Thyroid gland (tissue), 4 donors: ENCODE data around the gene BTBD9. TPM values are rescaled to one million over a fixed set of nuclear protein-coding genes. Genes with fewer than 3 reads are reported as not detected.

Experiments used
- DNase-seq, 2 donors: peaks; one replicate each; pipeline ENCODE4 v3.0.0-alpha.2; 2019
- H3K27ac ChIP-seq, 3 donors: fragments of 200-600 bp; sonication (generic); 1 replicate in 2 of 3; 2 replicates in 1 of 3; pipeline ENCODE4 v1.5.1; 2016 to 2019; ENCODE audit warnings: mild to moderate bottlenecking in 1 of 3, moderate library complexity in 1 of 3
- H3K27me3 ChIP-seq: fragments of 200-600 bp; sonication (generic); one replicate; pipeline ENCODE4 v1.5.1; 2019
- H3K36me3 ChIP-seq, 2 donors: fragments of 200-600 bp; sonication (generic); one replicate each; pipeline ENCODE4 v1.5.1; 2016 to 2019
- H3K4me1 ChIP-seq, 2 donors: fragments of 200-600 bp; sonication (generic); one replicate each; pipeline ENCODE4 v1.5.1; 2017 to 2019
- H3K4me3 ChIP-seq, 3 donors: fragments of 200-600 bp; sonication (generic); replicated peaks in 1 of 3; 1 replicate in 2 of 3; 2 replicates in 1 of 3; pipeline ENCODE4 v1.5.1; 2016; ENCODE audit warnings: mild to moderate bottlenecking in 1 of 3
- H3K9me3 ChIP-seq: fragments of 200-600 bp; sonication (generic); one replicate; pipeline ENCODE4 v1.5.1; 2017
- POLR2A ChIP-seq, 2 donors: fragments of 450-650 bp; IDR thresholded peaks; one replicate each; pipeline ENCODE4 v1.6.1; 2017; ENCODE audit warnings: antibody characterized with exemption in 2 of 2, mild to moderate bottlenecking in 2 of 2, moderate library complexity in 1 of 2
- WGBS, 2 donors: methylation state at CpG; one replicate each; pipeline ENCODE4 v1.1.5; 2017; 5-methylcytosine and 5-hydroxymethylcytosine counted together
- intact Hi-C: fragments of 100-400 bp; cut with DNase I; formaldehyde crosslinking; loops from one replicate; pipeline ENCODE4 v1.15.1; 2023
- total RNA-seq, 4 donors: library from RNA; depleted of rRNA; stranded (reverse); fragments of >200 nt; gene quantifications; one replicate each; pipeline ENCODE4 v1.2.3, GENCODE V29; 2016
- TF ChIP-seq, protein P1 (sequence below), 6 experiments: fragments of 200-600 bp in 3 of 6; fragments of 450-650 bp in 3 of 6; sonication (generic) in 3 of 6; IDR thresholded peaks; one replicate each; pipeline ENCODE4 v1.5.1; 2016 to 2019; ENCODE audit warnings: antibody characterized with exemption in 6 of 6, mild to moderate bottlenecking in 2 of 6, inconsistent platforms in 1 of 6, moderate library complexity in 1 of 6

BTBD9 gene
- total RNA-seq, 4 donors from 2014 or later = 17.3 to 32.0 (median 27.4) TPM

DNA sequence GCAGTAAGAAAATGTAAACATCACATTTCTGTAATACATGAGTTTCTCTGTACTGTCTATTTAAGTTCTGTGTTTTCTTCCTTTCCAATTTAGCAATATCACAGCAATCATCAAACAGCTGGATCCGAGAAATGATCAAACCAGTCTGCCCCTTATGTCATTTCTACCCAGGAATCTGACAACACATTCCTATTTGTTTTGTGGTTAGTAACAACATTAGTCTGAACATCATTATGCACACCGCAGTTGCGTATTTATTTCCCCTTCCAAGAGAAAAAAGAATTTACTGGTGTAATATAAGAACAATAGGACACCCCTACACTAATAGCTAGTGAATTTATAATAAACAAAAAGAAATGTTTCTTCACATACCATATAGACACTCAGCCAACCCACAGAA, 179.5 kb downstream of the BTBD9 start:
- WGBS, 2 donors = 96 to 97% methylated on average over 3 of the region's 3 CpGs
- TF ChIP-seq POLR2A (IDR thresholded peaks at IDR 0.05) = no peak
- TF ChIP-seq, protein P1, sequence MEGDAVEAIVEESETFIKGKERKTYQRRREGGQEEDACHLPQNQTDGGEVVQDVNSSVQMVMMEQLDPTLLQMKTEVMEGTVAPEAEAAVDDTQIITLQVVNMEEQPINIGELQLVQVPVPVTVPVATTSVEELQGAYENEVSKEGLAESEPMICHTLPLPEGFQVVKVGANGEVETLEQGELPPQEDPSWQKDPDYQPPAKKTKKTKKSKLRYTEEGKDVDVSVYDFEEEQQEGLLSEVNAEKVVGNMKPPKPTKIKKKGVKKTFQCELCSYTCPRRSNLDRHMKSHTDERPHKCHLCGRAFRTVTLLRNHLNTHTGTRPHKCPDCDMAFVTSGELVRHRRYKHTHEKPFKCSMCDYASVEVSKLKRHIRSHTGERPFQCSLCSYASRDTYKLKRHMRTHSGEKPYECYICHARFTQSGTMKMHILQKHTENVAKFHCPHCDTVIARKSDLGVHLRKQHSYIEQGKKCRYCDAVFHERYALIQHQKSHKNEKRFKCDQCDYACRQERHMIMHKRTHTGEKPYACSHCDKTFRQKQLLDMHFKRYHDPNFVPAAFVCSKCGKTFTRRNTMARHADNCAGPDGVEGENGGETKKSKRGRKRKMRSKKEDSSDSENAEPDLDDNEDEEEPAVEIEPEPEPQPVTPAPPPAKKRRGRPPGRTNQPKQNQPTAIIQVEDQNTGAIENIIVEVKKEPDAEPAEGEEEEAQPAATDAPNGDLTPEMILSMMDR (IDR thresholded peaks at IDR 0.05) = no peak
- H3K9me3 ChIP-seq = no peaks in the 10 kb centered on the region
- DNase-seq = no peak
- no peaks in the 10 kb centered on the region for H3K36me3 ChIP-seq
- H3K27ac ChIP-seq = no peak overlapping the region
- no peaks in the 10 kb centered on the region for H3K27me3 ChIP-seq
- intact Hi-C loops = no loop called here
- H3K4me1 ChIP-seq = no peaks in the 10 kb centered on the region
- H3K4me3 ChIP-seq = no peak overlapping the region

DNA sequence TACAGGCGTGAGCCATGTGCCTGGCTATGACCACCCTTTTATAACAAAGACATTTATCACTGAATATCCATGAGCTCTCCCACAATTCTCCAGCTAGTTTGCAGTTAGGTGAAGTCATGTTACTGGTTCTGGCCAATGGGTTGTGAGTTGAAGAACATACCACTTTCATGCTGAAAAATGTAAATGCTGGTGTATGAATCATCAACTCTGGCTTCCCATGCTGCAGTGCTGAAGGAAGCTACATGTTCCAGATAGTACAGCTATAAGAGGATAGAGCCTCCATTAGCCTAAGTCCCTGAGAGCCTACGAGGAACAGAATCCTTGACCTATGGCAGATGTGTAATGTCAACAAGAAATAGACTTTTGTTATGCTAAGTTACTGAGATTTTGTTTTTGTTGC, 180.4 kb downstream of the BTBD9 start:
- Histone ChIP-seq H3K27me3 (no peaks in the 10 kb centered on the region), H3K36me3 (no peaks in the 10 kb centered on the region), H3K4me3 (no peak overlapping the region), H3K27ac (no peak overlapping the region), H3K4me1 (no peaks in the 10 kb centered on the region), H3K9me3 (no peaks in the 10 kb centered on the region)
- no peak for DNase-seq
- 98 to 100% methylated on average over 2 of the region's 2 CpGs for WGBS, 2 donors
- intact Hi-C loops = no loop called here
- no peak for TF ChIP-seq POLR2A (IDR thresholded peaks at IDR 0.05)
- TF ChIP-seq, protein P1 (IDR thresholded peaks at IDR 0.05) = no peak

DNA sequence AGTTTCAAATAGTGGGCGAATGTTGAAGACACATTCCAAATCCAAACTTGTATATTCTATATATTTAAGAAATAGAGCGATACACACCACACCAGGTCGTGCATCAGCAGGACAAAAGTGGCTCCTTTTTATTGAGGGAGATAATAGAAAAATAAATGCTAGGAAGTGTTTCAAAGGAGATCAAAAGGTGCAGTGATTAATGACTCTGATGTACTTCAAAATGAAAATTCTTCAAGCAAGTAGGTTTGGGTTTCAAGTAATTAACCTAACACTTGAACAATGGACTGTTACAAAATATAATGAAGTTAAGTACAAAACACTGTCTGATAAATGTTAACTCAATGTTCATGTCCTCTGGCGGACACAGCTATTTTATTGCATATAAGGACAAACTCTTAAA, 185.9 kb downstream of the BTBD9 start:
- no peak overlapping the region for H3K27ac ChIP-seq
- peaks cover 0 to 6% of the 10 kb centered on the region in 2 donors for H3K4me1 ChIP-seq
- DNase-seq = no peak
- no peaks in the 10 kb centered on the region for H3K9me3 ChIP-seq
- no peaks in the 10 kb centered on the region for H3K27me3 ChIP-seq
- intact Hi-C loops = no loop called here
- no peaks in the 10 kb centered on the region for H3K36me3 ChIP-seq
- TF ChIP-seq, protein P1 (IDR thresholded peaks at IDR 0.05) = no peak
- no peak for TF ChIP-seq POLR2A (IDR thresholded peaks at IDR 0.05)
- WGBS, 2 donors = 96% methylated on average over 4 of the region's 4 CpGs
- no peak overlapping the region for H3K4me3 ChIP-seq

DNA sequence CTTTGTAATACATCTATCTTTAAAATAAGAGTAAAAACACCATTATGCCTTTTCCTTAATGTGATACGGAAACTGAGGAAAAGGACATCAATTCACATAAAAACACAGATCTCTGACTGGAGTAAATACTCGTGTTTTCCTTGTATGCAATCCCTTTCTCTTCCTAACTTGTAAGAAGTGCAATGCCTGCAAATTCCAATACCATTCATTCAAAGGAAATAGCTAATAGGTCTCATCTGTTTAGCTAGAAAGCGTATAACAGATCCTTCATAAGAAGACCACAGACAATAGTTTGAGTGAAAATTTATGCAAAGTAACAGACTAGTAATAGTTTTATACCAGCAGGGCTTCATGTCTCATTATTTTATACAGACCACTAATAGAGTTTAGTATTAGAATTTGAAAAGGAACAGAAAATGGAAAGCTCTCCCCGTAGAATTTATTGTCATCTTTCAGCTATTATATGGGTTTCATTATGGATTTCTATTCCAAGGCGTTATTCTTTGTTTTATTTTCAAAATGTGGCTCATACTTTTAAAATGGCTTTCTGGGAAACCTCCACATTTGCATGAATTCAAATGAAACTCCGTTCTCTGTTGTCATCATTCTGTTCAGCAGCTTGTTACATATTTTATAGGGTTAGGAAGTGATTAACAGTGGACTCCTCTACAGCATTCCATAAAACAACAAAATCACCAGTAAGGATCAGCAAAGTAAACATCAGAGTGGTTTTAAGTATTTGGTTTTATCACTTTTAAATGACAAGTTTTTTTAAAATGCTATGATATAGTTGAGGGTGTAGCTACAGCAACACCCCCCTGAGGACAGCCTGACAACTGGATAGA, 186.7 kb downstream of the BTBD9 start:
- intact Hi-C loops = no loop called here
- no peaks in the 10 kb centered on the region for H3K9me3 ChIP-seq
- WGBS, 2 donors = 91 to 92% methylated on average over 6 of the region's 6 CpGs
- TF ChIP-seq POLR2A (IDR thresholded peaks at IDR 0.05) = no peak
- TF ChIP-seq, protein P1 (IDR thresholded peaks at IDR 0.05) = no peak
- H3K36me3 ChIP-seq = no peaks in the 10 kb centered on the region
- H3K4me3 ChIP-seq = no peak overlapping the region
- H3K27me3 ChIP-seq = no peaks in the 10 kb centered on the region
- DNase-seq = no peak
- H3K4me1 ChIP-seq = peaks cover 7 to 13% of the 10 kb centered on the region in 2 donors
- H3K27ac ChIP-seq = no peak overlapping the region

DNA sequence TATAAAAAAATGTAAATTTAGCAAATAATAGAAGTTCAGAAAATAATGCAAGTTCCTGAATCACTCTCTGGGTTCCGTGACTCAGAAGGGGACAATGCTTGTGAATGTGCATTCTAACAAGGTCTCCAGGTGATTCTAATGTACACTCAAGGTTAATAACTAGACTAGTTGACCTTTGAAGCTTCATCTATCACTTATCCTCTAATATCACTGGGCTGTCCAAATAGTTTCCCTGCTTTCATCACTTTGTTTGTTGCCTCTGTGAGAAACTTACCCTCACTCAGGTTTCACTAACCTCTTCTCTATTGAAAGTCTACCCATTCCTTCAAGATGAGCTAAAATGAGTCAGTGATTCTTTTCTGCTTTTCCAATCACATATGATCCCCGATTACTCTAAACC, 189.0 kb downstream of the BTBD9 start:
- no peaks in the 10 kb centered on the region for H3K27me3 ChIP-seq
- TF ChIP-seq, protein P1 (IDR thresholded peaks at IDR 0.05) = no peak
- no peak for TF ChIP-seq POLR2A (IDR thresholded peaks at IDR 0.05)

More for the DNA sequence above, 189.0 kb downstream of the BTBD9 start:
- intact Hi-C loops = no loop called here
- no peaks in the 10 kb centered on the region for H3K36me3 ChIP-seq
- no peak overlapping the region for H3K4me3 ChIP-seq
- no peak for DNase-seq
- H3K9me3 ChIP-seq = no peaks in the 10 kb centered on the region
- WGBS, 2 donors = 97% methylated on average over 2 of the region's 2 CpGs
- H3K4me1 ChIP-seq = peaks cover 8 to 28% of the 10 kb centered on the region in 2 donors
- no peak overlapping the region for H3K27ac ChIP-seq
